Prostate gland (tissue), 2 donors: ENCODE data around the gene PKN2. TPM values are rescaled to one million over a fixed set of nuclear protein-coding genes. Genes with fewer than 3 reads are reported as not detected.
"Not testable (repeated sequence)": the region's sequence is repeated elsewhere in the genome, so short reads cannot be mapped to it uniquely, and the experiment has no call there.

Experiments used
- DNase-seq: peaks from one replicate; pipeline ENCODE4 v3.0.0-alpha.2; 2019; ENCODE audit warnings: low spot score
- H3K27ac ChIP-seq, 2 donors: fragments of 200-600 bp; sonication (generic); 2 replicates each; pipeline ENCODE4 v1.5.1; 2017 to 2019
- H3K27me3 ChIP-seq: fragments of 200-600 bp; sonication (generic); replicated peaks from 2 replicates; pipeline ENCODE4 v1.5.1; 2019; ENCODE audit not compliant: insufficient read depth
- H3K36me3 ChIP-seq, 2 donors: fragments of 200-600 bp; sonication (generic); 1 replicate in 1 of 2; 2 replicates in 1 of 2; pipeline versions ENCODE4 v1.5.1 to v1.8.1; 2017 to 2019
- H3K4me1 ChIP-seq: fragments of 200-600 bp; sonication (generic); replicated peaks from 2 replicates; pipeline ENCODE4 v1.5.1; 2019
- H3K4me3 ChIP-seq, 2 donors: fragments of 200-600 bp; sonication (generic); 2 replicates each; pipeline ENCODE4 v1.5.1; 2017 to 2019
- H3K9me3 ChIP-seq: fragments of 200-600 bp; sonication (generic); 2 replicates; pipeline ENCODE4 v1.5.1; 2017
- POLR2A ChIP-seq: fragments of 450-650 bp; IDR thresholded peaks from one replicate; pipeline ENCODE4 v1.6.1; 2016; ENCODE audit warnings: antibody characterized with exemption, mild to moderate bottlenecking
- POLR2AphosphoS5 ChIP-seq: sonication (generic); formaldehyde crosslinking; IDR thresholded peaks from one replicate; pipeline ENCODE4 v1.6.1; 2017; ENCODE audit warnings: antibody characterized with exemption
- WGBS: methylation state at CpG from one replicate; pipeline ENCODE4 v1.1.5; 2018; 5-methylcytosine and 5-hydroxymethylcytosine counted together
- intact Hi-C: fragments of 100-400 bp; cut with DNase I; formaldehyde crosslinking; loops from one replicate; pipeline ENCODE4 v1.14.2; 2022
- total RNA-seq, 2 donors: library from RNA; depleted of rRNA; stranded (reverse); fragments of >200 nt; gene quantifications; one replicate each; pipeline ENCODE4 v1.1.0, GENCODE V29; 2016
- TF ChIP-seq, protein P1 (sequence below), 4 experiments: fragments of 200-600 bp in 2 of 4; fragments of 450-650 bp in 2 of 4; sonication (generic) in 2 of 4; IDR thresholded peaks; 1 replicate in 3 of 4; 2 replicates in 1 of 4; pipeline ENCODE4 v1.5.1; 2016 to 2019; ENCODE audit warnings: antibody characterized with exemption in 4 of 4, mild to moderate bottlenecking in 2 of 4, moderate library complexity in 2 of 4

Gene PKN2
- total RNA-seq, 2 donors from 2014 or later = 35.2 to 36.2 TPM

DNA sequence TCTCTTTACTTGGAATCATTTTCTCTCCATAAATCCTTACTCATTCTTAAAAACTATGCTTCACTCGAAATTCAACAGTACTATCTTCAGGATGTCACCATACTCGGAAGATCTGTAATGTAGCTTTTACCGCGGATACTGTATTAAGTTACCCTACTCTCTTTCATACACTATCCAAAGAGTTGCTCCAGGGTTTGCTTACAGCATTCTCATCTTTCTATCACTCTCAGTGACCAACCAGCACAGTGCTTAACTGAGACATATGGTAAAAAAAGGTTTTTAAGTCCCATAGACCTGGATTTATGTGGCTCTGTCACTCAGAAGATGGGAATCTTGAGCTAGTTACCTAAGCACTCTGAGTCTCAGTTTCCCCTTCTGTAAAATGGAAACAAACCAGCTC lies 191.5 kb downstream of the PKN2 start:
- H3K27me3 ChIP-seq = no peaks in the 10 kb centered on the region
- no peak for TF ChIP-seq POLR2AphosphoS5
- TF ChIP-seq POLR2A = no peak
- TF ChIP-seq, protein P1, sequence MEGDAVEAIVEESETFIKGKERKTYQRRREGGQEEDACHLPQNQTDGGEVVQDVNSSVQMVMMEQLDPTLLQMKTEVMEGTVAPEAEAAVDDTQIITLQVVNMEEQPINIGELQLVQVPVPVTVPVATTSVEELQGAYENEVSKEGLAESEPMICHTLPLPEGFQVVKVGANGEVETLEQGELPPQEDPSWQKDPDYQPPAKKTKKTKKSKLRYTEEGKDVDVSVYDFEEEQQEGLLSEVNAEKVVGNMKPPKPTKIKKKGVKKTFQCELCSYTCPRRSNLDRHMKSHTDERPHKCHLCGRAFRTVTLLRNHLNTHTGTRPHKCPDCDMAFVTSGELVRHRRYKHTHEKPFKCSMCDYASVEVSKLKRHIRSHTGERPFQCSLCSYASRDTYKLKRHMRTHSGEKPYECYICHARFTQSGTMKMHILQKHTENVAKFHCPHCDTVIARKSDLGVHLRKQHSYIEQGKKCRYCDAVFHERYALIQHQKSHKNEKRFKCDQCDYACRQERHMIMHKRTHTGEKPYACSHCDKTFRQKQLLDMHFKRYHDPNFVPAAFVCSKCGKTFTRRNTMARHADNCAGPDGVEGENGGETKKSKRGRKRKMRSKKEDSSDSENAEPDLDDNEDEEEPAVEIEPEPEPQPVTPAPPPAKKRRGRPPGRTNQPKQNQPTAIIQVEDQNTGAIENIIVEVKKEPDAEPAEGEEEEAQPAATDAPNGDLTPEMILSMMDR (IDR thresholded peaks at IDR 0.05) = no peak
- no peak overlapping the region for H3K4me3 ChIP-seq
- no peak for DNase-seq
- H3K4me1 ChIP-seq = no peaks in the 10 kb centered on the region
- WGBS = 90% methylated on average over 4 of the region's 4 CpGs
- H3K27ac ChIP-seq = no peak overlapping the region
- H3K9me3 ChIP-seq = no peaks in the 10 kb centered on the region
- no peaks in the 10 kb centered on the region for H3K36me3 ChIP-seq
- intact Hi-C loops = loop anchor here (5.0 kb wide), 1 partner anchor 218 kb away; no protein-coding TSS in a partner anchor

DNA sequence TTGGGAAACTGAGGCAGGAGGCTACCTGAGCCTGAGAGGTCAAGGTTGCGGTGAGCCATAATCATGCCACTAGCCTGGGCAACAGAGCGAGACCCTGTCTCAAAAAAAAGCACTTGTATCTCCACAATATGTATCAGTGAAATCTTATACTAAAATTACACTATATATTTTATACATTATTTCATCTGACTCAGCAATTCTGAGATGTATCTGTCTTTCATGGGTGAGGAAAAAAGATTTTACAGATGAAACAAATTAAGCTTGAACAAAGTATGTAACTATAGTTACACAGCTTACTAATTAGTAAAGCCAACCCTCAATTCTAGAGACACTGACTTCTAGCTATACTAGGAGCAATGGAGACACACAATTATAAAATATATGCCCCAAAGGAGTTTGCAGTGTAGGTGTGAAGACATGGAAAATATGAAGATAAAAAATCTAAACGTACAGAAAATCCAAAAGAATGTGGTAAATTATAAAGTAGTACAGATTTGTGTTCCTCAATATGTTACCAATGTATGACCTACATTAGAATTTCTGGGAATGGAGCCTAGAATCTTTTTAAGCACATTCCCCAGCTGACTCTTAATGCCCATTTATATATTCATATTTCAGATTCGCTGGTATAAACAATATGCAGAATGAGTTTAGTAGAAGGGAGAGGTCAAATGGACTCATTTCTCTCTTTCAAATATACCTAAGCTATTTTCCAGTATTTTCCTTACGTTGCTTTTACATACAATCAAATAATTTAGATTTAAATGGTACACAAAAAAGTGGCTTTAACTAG lies 192.7 kb downstream of the PKN2 start:
- intact Hi-C loops = loop anchor here (5.0 kb wide), 1 partner anchor 219 kb away; no protein-coding TSS in a partner anchor
- Histone ChIP-seq H3K27ac (no peak overlapping the region), H3K9me3 (no peaks in the 10 kb centered on the region), H3K4me1 (peaks cover 2% of the 10 kb centered on the region), H3K4me3 (no peak overlapping the region), H3K36me3 (no peaks in the 10 kb centered on the region), H3K27me3 (no peaks in the 10 kb centered on the region)
- TF ChIP-seq POLR2A = no peak
- no peak for TF ChIP-seq POLR2AphosphoS5
- TF ChIP-seq, protein P1 (IDR thresholded peaks at IDR 0.05) = no peak
- 77% methylated on average over 5 of the region's 5 CpGs for WGBS
- no peak for DNase-seq

DNA sequence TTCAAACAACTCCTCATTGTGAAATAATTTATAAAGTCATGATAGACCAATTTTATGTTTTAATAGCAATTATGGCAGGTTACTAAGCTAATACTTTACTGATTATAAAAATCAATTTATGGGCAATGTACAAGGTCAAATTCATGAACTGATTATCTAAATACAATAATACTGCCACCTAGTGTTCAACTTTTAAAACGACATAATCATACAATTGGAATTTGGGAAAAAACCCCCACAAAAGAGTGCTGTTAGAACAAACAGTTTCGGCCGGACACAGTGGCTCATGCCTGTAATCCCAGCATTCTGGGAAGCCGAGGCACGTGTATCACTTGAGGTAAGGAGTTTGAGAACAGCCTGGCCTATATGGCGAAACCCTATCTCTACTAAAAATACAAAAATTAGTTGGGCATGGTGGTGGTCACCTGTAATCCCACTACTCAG lies 193.3 kb downstream of the PKN2 start:
- H3K36me3 ChIP-seq = no peaks in the 10 kb centered on the region
- TF ChIP-seq, protein P1 (IDR thresholded peaks at IDR 0.05) = peak in 3 of 4 experiments; percentile 44 to 63 (median 53)
- no peak for TF ChIP-seq POLR2A
- intact Hi-C loops = loop anchor here (5.0 kb wide), 1 partner anchor 220 kb away; no protein-coding TSS in a partner anchor
- no peaks in the 10 kb centered on the region for H3K9me3 ChIP-seq
- peaks cover 2% of the 10 kb centered on the region for H3K4me1 ChIP-seq
- no peak overlapping the region for H3K4me3 ChIP-seq
- no peaks in the 10 kb centered on the region for H3K27me3 ChIP-seq
- DNase-seq = no peak
- WGBS = 19% methylated on average over 6 of the region's 6 CpGs
- H3K27ac ChIP-seq = no peak overlapping the region

DNA sequence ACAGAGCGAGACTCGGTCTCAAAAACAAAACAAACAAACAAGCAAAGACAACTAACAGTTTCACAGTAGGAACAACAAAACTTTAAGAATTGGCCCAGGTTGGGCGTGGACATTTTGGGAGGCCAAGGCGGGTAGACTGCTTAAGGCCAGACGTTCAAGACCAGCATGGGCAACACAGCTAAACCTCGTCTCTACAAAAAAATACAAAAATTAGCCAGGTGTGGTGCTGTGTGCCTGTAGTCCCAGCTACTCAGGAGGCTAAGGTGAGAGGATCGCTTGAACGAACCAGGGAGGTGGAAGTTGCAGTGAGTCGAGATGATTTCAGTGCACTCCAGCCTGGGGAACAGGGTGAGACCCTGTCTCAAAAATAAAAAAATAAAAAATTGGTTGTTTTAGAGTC lies 193.8 kb downstream of the PKN2 start:
- no peak for DNase-seq
- TF ChIP-seq, protein P1 (IDR thresholded peaks at IDR 0.05) = no peak
- TF ChIP-seq POLR2A = no peak
- no peak for TF ChIP-seq POLR2AphosphoS5
- WGBS = 80% methylated on average over 9 of the region's 9 CpGs
- Histone ChIP-seq H3K4me1 (peaks cover 2% of the 10 kb centered on the region), H3K9me3 (no peaks in the 10 kb centered on the region), H3K36me3 (no peaks in the 10 kb centered on the region), H3K4me3 (no peak overlapping the region), H3K27me3 (no peaks in the 10 kb centered on the region), H3K27ac (no peak overlapping the region)
- intact Hi-C loops = loop anchor here (5.0 kb wide), 1 partner anchor 221 kb away; no protein-coding TSS in a partner anchor

DNA sequence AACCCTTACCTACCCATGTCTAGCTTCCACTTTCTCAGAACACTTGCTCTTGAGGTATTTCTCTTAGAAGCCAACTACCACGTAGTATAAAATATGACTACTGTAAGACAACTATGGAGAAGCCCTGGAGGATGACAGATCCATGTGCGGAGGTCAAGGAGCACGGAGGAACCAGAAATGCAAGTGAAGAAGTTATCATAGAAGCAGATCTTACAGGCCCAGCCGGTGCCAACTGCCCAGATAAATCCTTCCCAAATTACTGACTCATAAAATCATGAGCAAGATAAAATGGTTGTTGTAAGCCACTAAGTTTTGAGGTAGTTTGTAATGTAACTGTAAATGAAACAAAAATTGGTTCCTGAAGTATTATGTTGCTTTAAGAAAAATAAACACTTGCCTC lies 194.7 kb downstream of the PKN2 start:
- Histone ChIP-seq H3K4me3 (no peak overlapping the region), H3K9me3 (no peaks in the 10 kb centered on the region), H3K36me3 (no peaks in the 10 kb centered on the region), H3K27me3 (no peaks in the 10 kb centered on the region), H3K4me1 (peaks cover 2% of the 10 kb centered on the region), H3K27ac (peak overlapping the region in 1 of 2 donors; percentile 13)
- intact Hi-C loops = loop anchor here (5.0 kb wide), 1 partner anchor 221 kb away; no protein-coding TSS in a partner anchor
- DNase-seq = no peak
- TF ChIP-seq, protein P1 (IDR thresholded peaks at IDR 0.05) = no peak
- TF ChIP-seq POLR2AphosphoS5 (no peak), POLR2A (no peak)
- WGBS = 24% methylated on average over 4 of the region's 4 CpGs

DNA sequence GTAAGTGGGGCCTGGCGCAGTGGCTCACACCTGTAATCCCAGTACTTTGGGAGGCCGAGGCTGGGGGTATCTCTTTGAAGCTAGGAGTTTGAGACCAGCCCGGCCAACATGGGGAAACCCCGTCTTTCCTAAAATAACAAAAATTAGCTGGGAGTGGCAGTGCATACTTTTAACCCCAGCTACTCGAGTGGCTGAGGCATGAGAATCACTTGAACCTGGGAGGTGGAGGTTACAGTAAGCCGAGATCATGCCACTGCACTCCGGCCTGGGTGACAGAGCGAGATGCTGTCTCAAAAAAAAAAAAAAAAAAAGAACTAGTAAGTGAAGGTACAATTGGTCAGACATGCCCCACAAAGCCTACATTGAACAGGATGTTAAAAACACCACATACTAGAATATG lies 196.6 kb downstream of the PKN2 start:
- DNase-seq, H3K4me1 ChIP-seq, H3K9me3 ChIP-seq, H3K27ac ChIP-seq, H3K27me3 ChIP-seq, H3K4me3 ChIP-seq, H3K36me3 ChIP-seq: not testable (repeated sequence)
- WGBS = 82% methylated on average over 8 of the region's 8 CpGs
- intact Hi-C loops = loop anchor here (10.0 kb wide), 1 partner anchor 86 kb away; no protein-coding TSS in a partner anchor
